GM10847 (cell line): ENCODE measurements around the gene KRTAP4-3.
"Not testable (repeated sequence)": the region's sequence is repeated elsewhere in the genome, so short reads cannot be mapped to it uniquely, and the experiment has no call there.

Experiments
- POLR2A ChIP-seq: IDR thresholded peaks from 2 replicates; pipeline ENCODE4 v1.6.1; 2011; ENCODE audit not compliant: insufficient read length; ENCODE audit errors: extremely low read depth

The KRTAP4-3 gene

GRCh38 chr17:41126412-41126811 is 41.6 kb downstream of the KRTAP4-3 start:
- no peak for TF ChIP-seq POLR2A

- TF ChIP-seq POLR2A, result no peak
Measured at GRCh38 chr17:41125064-41125463, 43.0 kb downstream of the KRTAP4-3 start.

- not testable (repeated sequence) for TF ChIP-seq POLR2A
Measured at GRCh38 chr17:41123991-41124371, 44.0 kb downstream of the KRTAP4-3 start, which contains the start of gene KRTAP4-12. Gene KRTAP4-12 (minus strand): TSS chr17:41124182. CDS start chr17:41124122, 60 bp downstream.

GRCh38 chr17:41121742-41122141 is 46.3 kb downstream of the KRTAP4-3 start:
- no peak for TF ChIP-seq POLR2A

- TF ChIP-seq POLR2A, result no peak
Measured at GRCh38 chr17:41118721-41119120, 49.3 kb downstream of the KRTAP4-3 start.

- not testable (repeated sequence) for TF ChIP-seq POLR2A
Measured at GRCh38 chr17:41117846-41118386, 50.1 kb downstream of the KRTAP4-3 start, which contains the start of gene KRTAP4-11. Gene KRTAP4-11 (minus strand): TSS chr17:41118373. CDS start chr17:41118315, 58 bp downstream.
